Motor neuron (in vitro differentiated cells): ENCODE measurements around the gene KCNJ4. TPM values are rescaled to one million over a fixed set of nuclear protein-coding genes. Genes with fewer than 3 reads are reported as not detected.
A peak's percentile ranks its signal among the peaks of the same experiment; 100 is the strongest.
"Not testable (repeated sequence)": the region's sequence is repeated elsewhere in the genome, so short reads cannot be mapped to it uniquely, and the experiment has no call there.

ENCODE experiments used
- ATAC-seq, 8 experiments: fragments of 200-7000 bp; cut with Tn5 transposase; replicated peaks in 6 of 8; 2 replicates each; pipeline ENCODE4 v1.8.0; 2021; ENCODE audit warnings: mild to moderate bottlenecking in 8 of 8, moderate library complexity in 8 of 8
- H3K27ac ChIP-seq, 2 donors: fragments of 250-450 bp; sonication (Bioruptor Pico); 2 replicates each; pipeline ENCODE4 v1.9.0; 2021; ENCODE audit warnings: antibody characterized with exemption in 2 of 2, mild to moderate bottlenecking in 2 of 2, moderate library complexity in 1 of 2
- H3K4me1 ChIP-seq, 2 donors: fragments of 250-450 bp; sonication (Bioruptor Pico); replicated peaks in 1 of 2; 2 replicates each; pipeline ENCODE4 v1.6.1; 2021; ENCODE audit warnings: antibody characterized with exemption in 2 of 2, mild to moderate bottlenecking in 2 of 2, moderate library complexity in 1 of 2
- H3K4me3 ChIP-seq, 5 donors: fragments of 250-450 bp; sonication (Bioruptor Pico); 2 replicates each; pipeline ENCODE4 v1.9.0; 2021; ENCODE audit warnings: antibody characterized with exemption in 5 of 5, mild to moderate bottlenecking in 5 of 5, moderate library complexity in 4 of 5
- WGBS, 10 experiments: fragments of 450-650 bp; shearing (Covaris generic); methylation state at CpG; one replicate each; pipeline ENCODE4 v1.0.0; 2022; 5-methylcytosine and 5-hydroxymethylcytosine counted together
- in situ Hi-C, 9 experiments: fragments of 400-800 bp; cut with MboI; loops; one replicate each; pipeline ENCODE4 v1.15.0; 2021; ENCODE audit warnings: low sequenced_read_pairs in 9 of 9, low pct_unique_long_range_greater_than_20kb in 2 of 9; ENCODE audit not compliant: unreplicated experiment in 9 of 9
- total RNA-seq, 8 experiments: library from RNA; unstranded; fragments of 300-600 nt; gene quantifications; 2 replicates each; pipeline versions ENCODE4 v1.2.3 to v1.2.4, GENCODE V29; 2022

The KCNJ4 gene
- total RNA-seq, 8 experiments from 2014 or later = 0.20 to 6.0 (median 3.3) TPM; not detected in 1

DNA sequence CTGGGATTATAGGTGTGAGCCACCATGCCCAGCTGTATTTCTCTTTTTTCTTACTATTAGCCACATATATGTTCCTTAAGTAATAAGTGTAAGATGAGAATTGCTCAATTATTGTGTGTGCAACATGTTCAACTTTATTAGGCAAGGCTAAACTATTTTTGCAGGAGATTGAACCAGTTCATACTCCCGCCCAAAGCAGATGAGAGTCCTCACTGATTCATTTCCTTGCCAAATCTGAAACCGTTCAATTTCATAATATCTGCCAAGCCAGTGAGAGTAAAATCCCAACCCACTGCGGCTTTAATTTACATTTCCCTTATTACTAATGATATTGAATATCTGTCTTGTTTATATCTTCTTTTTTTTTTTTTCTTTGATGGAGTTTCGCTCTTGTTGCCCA, 48.4 kb downstream of the KCNJ4 start:
- peak in 2 of 8 experiments; percentile 46 to 51 for ATAC-seq
- in situ Hi-C loops = no loop called here
- Histone ChIP-seq H3K27ac (no peak overlapping the region), H3K4me3 (no peak overlapping the region), H3K4me1 (peaks cover 0 to 8% of the 10 kb centered on the region in 2 donors)
- 0 to 96% (median 76%) methylated on average over 1 to 4 of the region's 4 CpGs for WGBS, 10 experiments

DNA sequence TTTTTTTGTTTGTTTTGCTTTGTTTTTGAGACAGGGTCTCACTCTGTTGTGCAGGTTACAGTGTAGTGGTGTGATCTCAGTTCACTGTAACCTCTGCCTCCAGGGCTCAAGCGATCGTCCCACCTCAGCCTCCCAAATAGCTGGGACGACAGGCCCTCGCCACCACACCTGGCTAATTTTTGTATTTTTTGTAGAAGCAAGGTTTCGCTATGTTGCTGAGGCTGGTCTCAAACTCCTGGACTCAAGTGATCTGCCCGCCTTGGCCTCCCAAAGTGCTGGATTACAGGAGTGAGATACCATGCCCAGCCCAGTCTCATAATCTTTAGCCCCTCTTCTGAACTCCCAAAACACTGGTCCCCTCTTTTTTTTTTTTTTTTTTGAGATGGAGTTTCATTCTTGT, 50.6 kb downstream of the KCNJ4 start:
- H3K4me1 ChIP-seq = peaks cover 14 to 16% of the 10 kb centered on the region in 2 donors
- no peak overlapping the region for H3K27ac ChIP-seq
- ATAC-seq = no peak
- 90 to 97% (median 95%) methylated on average over 3 to 6 of the region's 6 CpGs; no CpG with 5 or more reads in 4 of the 10 experiments for WGBS, 10 experiments
- H3K4me3 ChIP-seq = no peak overlapping the region
- in situ Hi-C loops = no loop called here

DNA sequence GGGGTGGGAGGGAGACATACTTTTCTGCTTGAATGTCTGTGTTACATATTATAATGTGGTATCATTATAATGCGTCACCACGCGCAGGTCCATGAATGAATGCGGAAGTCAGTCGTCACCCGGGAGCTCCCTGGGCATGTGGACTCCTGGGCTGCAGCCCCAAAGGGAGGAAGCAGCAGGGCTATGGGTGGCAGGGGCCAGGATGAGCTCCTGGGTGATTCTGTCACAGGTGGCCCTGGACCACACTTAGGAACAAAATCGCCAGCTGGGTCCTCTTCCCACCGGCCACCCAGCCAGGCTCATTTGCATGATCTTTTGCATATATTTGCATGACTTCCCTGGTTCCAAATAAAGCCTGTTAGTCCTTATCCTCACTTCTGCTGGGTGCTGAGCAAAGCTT, 51.2 kb downstream of the KCNJ4 start:
- Histone ChIP-seq H3K4me1 (peaks cover 16 to 17% of the 10 kb centered on the region in 2 donors), H3K27ac (no peak overlapping the region), H3K4me3 (no peak overlapping the region)
- in situ Hi-C loops = no loop called here
- peak; percentile 42 to 85 (median 57) for ATAC-seq
- 75% methylated on average over 4 of the region's 8 CpGs; no CpG with 5 or more reads in 9 of the 10 experiments for WGBS, 10 experiments

DNA sequence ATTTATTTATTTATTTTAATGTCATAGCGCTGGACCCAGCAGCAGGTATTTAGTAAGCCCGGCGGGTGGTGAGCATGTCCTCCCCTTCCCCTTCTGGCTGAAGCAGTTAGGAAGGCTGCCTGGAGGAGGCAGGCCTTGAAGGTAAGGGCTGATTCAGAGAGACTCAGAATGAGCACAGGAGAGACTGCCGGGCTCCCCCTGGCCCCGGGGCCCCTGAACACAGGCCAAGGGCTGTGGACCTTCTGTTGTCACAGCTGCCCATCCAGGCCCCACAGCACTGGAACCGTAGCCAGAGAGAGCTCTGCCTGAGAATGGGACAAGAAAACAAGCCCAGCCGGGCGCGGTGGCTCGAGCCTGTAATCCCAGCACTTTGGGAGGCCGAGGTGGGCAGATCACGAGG, 52.8 kb downstream of the KCNJ4 start:
- 50 to 100% (median 82%) methylated on average over 1 to 6 of the region's 12 CpGs; no CpG with 5 or more reads in 3 of the 10 experiments for WGBS, 10 experiments
- in situ Hi-C loops = no loop called here
- peaks cover 16 to 17% of the 10 kb centered on the region in 2 donors for H3K4me1 ChIP-seq
- ATAC-seq = no peak
- H3K4me3 ChIP-seq = no peak overlapping the region
- H3K27ac ChIP-seq = no peak overlapping the region

DNA sequence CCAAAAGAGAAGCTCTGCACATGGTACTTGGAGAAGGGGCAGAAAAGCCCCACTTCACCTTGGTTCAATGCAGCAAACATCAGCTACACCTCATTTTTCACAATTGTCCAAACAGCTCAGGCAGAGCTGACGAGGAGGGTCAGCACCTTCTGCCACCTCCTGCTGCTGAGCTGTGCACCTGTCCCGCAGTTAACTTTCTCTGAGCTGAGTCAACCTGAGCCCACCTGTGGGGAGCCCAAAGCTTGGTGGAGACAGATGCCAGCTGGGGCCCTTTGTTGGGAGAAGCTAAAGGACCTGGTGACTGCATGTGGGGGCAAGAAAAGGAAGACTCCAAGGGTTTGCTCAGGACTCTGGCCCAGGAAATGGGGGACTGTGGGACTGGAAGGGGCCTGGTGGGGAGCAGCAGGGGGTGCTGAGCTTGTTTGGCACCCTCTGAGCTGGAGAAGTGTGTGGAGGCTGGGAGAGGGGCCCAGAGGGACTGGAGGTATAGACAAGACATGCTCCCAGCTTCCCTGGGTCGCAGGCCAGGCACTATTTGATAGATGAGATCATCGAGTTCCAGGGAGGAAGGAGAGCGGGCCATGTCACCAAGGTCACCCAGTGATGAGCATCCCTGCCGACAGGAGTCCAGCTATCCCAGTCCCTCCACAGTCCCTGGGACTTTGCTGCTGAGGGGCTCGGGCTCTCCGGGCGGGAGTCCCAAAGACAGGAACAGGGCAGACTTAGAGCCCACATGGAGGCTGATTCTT, 53.5 kb downstream of the KCNJ4 start:
- peak in 2 of 8 experiments; percentile 1 to 2 for ATAC-seq
- in situ Hi-C loops = no loop called here
- H3K27ac ChIP-seq = no peak overlapping the region
- no peak overlapping the region for H3K4me3 ChIP-seq
- peaks cover 20 to 21% of the 10 kb centered on the region in 2 donors for H3K4me1 ChIP-seq
- WGBS, 10 experiments = 40 to 100% (median 80%) methylated on average over 1 to 3 of the region's 9 CpGs; no CpG with 5 or more reads in 5 of the 10 experiments

DNA sequence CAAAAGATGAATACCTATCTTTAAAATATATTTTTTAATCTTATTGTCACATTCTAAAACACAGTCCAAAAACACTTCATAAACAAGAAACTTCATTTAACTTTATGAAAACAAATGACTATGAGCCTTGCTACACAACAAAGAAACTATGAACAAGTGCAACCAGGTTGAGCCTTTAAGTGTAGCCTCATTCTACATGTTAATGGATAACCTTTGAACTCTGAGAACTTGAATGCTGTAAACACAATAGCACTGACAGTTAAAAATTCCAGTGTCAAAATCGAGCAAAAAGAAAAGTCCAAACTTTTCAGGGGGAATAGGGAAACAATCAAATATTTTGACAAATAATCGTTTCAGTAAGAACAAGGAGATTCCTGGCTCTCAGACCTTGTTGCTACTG, 54.7 kb downstream of the KCNJ4 start:
- H3K27ac ChIP-seq, ATAC-seq, H3K4me3 ChIP-seq, in situ Hi-C loops: not testable (repeated sequence)
- H3K4me1 ChIP-seq = peaks cover 30 to 32% of the 10 kb centered on the region in 2 donors
- 0 to 40% (median 13%) methylated on average over 1 of the region's 2 CpGs; no CpG with 5 or more reads in 7 of the 10 experiments for WGBS, 10 experiments

DNA sequence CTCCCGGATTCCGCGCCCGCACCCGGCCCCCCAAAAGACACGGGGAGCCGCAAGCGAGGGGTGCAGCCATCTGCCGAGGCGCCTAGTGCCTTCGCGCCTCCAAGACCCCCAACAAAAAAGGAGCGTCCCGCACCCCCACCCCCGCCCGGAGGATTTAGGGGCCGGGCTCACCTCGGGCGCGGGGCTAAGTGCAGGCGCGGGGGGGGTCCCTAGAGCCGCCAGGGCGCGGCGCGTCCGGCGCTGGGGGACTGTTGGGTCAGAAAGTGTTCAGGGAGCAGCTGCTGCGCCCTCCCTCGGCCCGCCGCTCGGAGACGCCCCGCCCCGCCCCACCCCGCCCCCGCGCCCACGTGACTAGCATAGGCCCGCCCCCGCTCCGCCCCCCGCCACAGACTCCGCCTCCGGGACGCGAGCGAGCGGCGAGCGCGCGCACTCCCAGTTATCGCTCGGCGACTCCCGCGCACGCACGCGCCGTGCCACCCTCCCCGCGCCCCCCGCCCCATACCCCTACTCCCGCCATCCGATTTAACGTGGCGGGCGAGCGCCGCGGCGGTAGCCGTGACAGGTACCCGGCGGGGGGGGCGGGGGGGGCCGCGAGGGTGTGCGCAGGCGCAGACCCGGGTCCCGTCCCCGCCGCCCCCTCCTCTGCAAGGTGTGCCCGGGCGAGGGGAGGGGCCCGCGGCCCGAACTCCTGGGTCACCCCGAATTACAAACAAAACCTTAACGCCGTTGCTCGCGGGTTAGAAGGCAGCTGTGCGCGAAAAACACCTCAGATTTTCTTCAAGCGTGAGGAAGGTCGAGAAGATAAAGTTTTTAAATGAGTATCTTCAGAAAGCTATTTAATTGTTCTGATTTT, 56.2 kb downstream of the KCNJ4 start:
- WGBS, 10 experiments = 0 to 18% (median 0%) methylated on average over 2 to 8 of the region's 102 CpGs; no CpG with 5 or more reads in 4 of the 10 experiments
- Histone ChIP-seq H3K4me1 (peaks cover 32% of the 10 kb centered on the region in 2 donors), H3K27ac (peak overlapping the region; percentile 91 to 95), H3K4me3 (peak overlapping the region; percentile 99 to 100 (median 100))
- in situ Hi-C loops = no loop called here
- peak; percentile 74 to 83 (median 80) for ATAC-seq

DNA sequence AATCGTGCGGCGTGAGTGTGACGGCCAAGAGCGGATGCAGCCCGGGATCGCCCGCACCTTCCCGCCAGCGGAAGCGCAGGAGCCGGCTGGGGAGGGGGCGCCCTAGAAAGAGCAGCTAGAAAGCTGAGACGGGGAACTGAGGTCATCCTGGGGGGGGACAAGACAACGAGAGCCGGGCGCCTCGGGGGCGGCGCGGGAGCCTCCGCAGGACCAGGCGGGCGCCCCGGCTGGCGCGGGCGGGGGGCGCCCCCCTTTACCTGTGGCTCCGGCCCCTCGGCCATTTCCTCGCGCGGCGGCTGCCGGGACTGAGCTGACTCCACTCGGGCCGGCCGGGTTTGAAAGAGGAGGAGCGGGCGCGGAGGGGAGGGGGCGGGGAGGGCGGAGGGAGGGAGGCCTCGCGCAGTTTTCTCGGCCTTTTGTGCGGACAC, 56.8 kb downstream of the KCNJ4 start:
- Histone ChIP-seq H3K27ac (peak overlapping the region; percentile 91 to 95), H3K4me3 (peak overlapping the region; percentile 99 to 100 (median 100)), H3K4me1 (peaks cover 27 to 32% of the 10 kb centered on the region in 2 donors)
- no CpG with 5 or more reads among the region's 48 CpGs for WGBS, 10 experiments
- ATAC-seq = peak; percentile 61 to 84 (median 82)
- in situ Hi-C loops = not testable (repeated sequence)

DNA sequence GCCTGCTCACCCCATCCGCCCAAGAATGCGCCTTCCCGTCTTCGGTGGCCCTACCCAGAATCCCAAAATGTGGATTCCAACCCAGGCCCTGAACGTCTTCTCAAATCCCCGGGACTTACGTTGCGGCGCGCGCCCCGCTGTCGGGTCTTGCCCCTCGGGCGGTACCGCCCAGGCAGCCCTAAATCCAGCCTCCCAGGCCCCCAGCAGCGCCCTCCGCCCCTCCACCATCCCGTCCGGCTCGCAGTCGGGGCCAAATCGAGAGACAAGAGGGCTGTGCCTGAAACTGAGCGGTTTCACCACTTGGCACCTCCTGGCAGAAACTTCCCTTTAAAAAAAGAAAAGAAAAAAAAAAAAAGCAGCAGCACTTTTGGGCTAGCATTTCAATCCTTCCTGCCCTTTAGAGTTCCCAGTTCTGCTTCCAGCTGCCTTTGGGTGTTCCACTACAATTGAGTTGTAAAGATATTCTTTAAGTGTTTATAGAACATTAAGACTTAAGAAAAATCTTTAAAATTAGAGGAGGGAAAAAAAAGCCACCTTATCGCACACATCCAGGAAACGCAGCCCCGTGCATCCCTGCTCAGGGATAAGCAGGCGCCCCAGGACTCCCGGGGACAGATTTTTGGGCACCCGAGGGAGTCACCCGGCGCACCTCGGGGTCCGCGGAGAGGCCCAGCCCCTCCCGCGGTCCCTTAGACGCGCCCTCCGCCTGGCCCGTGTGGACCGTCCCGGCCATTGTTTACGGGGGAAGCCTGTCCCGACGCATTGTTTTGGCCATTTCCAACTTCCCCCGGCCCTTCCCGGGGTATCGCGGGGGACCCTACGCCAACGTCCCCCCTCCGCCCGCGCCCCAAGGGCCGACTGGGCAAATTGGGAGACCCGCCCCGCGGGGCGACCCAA, 57.6 kb downstream of the KCNJ4 start:
- peak; percentile 10 to 27 (median 18) for ATAC-seq
- no peak overlapping the region for H3K27ac ChIP-seq
- 0 to 8% (median 1%) methylated on average over 1 to 17 of the region's 60 CpGs; no CpG with 5 or more reads in 4 of the 10 experiments for WGBS, 10 experiments
- in situ Hi-C loops = no loop called here
- peaks cover 30 to 32% of the 10 kb centered on the region in 2 donors for H3K4me1 ChIP-seq
- peak overlapping the region; percentile 99 to 100 (median 100) for H3K4me3 ChIP-seq

DNA sequence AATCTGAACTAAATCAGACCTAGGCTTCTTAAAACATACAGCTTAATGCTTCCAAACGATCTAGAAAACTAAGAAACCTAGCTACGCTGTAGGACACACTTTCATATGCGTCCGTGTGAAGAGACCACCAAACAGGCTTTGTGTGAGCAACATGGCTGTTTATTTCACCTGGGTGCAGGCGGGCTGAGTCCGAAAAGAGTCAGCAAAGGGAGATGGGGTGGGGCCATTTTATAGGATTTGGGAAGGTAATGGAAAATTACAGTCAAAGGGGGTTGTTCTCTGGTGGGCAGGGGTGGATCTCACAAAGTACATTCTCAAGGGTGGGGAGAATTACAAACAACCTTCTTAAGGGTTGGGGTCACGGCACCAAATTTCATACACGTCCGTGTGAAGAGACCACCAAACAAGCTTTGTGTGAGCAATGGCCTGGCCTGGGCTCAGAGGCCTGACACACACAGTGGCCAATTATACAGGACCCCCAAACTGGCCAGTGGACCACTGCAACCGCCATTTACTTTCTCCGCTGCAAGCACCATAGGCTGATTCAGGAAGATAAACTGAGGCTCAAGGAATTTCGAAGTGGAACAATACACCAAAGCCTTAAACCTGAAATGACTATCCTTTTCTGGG, 58.4 kb downstream of the KCNJ4 start:
- WGBS, 10 experiments = 25 to 100% (median 66%) methylated on average over 1 to 6 of the region's 12 CpGs; no CpG with 5 or more reads in 4 of the 10 experiments
- ATAC-seq, in situ Hi-C loops, H3K27ac ChIP-seq: not testable (repeated sequence)
- H3K4me1 ChIP-seq = peaks cover 27 to 32% of the 10 kb centered on the region in 2 donors
- peak overlapping the region in 4 of 5 donors; percentile 99 to 100 (median 100) for H3K4me3 ChIP-seq

DNA sequence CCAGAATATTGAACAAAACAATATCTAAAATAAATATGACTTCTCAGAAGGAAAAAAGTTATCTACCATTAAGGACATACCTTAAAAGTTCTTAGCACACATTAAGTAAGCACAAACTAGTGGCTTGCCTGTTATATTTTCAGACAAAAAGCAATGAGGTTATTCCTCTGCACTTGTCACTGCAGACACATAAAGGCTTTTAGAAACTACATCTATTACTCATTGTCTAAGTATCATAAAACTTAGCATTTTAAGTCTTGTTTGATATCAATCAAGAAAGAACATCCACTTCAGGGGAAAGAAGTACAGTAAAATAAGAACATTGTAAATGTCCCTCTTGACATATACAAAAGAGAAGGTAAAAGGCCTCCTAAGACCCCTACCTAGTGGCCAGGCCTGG, 59.1 kb downstream of the KCNJ4 start:
- H3K27ac ChIP-seq = not testable (repeated sequence)

More for the DNA sequence above, 59.1 kb downstream of the KCNJ4 start:
- ATAC-seq, in situ Hi-C loops, H3K4me3 ChIP-seq: not testable (repeated sequence)
- peaks cover 21 to 29% of the 10 kb centered on the region in 2 donors for H3K4me1 ChIP-seq
